SK-N-SH (cell line): ENCODE data around the gene PLCZ1. TPM values are rescaled to one million over a fixed set of nuclear protein-coding genes. Genes with fewer than 3 reads are reported as not detected.

Experiments used
- CTCF ChIA-PET: fragments of 300-600, 350-600 bp; formaldehyde crosslinking; extraction: SDS; loops from one replicate; lab custom pipeline; 2021; lab: Yijun Ruan, JAX
- POLR2A ChIA-PET: fragments of 350-600 bp; sonication (Branson Sonifier 250); formaldehyde crosslinking; extraction: SDS; loops from one replicate; lab custom pipeline; 2020; ENCODE audit warnings: antibody characterized with exemption, inconsistent platforms; lab: Yijun Ruan, JAX
- DNase-seq: peaks from one replicate; pipeline ENCODE4 v3.0.0; 2012
- H2AFZ ChIP-seq: fragments of 200-600 bp; sonication (generic); 2 replicates; pipeline ENCODE4 v1.8.1; 2016; ENCODE audit warnings: antibody characterized with exemption, mild to moderate bottlenecking, low read depth
- H3F3A ChIP-seq: fragments of 200-600 bp; sonication (generic); replicated peaks from 2 replicates; pipeline ENCODE3; 2016; ENCODE audit warnings: antibody characterized with exemption, mild to moderate bottlenecking; ENCODE audit not compliant: insufficient read depth
- H3K27ac ChIP-seq, 2 experiments: fragments of 200-500 bp in 1 of 2; fragments of 200-600 bp in 1 of 2; sonication (Bioruptor generic) in 1 of 2; sonication (generic), shearing (Covaris generic) in 1 of 2; 2 replicates each; pipeline versions ENCODE4 v1.5.1 to v1.6.1; 2014 to 2016; ENCODE audit warnings: low read depth in 2 of 2, inconsistent platforms in 1 of 2, low read length in 1 of 2, mild to moderate bottlenecking in 1 of 2, mixed read lengths in 1 of 2
- H3K27me3 ChIP-seq: fragments of 200-600 bp; sonication (generic), shearing (Covaris generic); 2 replicates; pipeline ENCODE4 v1.6.1; 2016; ENCODE audit warnings: mixed run types; ENCODE audit not compliant: insufficient read depth
- H3K36me3 ChIP-seq, 2 experiments: fragments of 200-500 bp in 1 of 2; fragments of 200-600 bp in 1 of 2; sonication (Bioruptor generic) in 1 of 2; sonication (generic) in 1 of 2; replicated peaks in 1 of 2; 2 replicates each; pipeline versions ENCODE3 to v1.5.1; 2014 to 2016; ENCODE audit warnings: low read length in 1 of 2, mild to moderate bottlenecking in 1 of 2; ENCODE audit not compliant: insufficient read depth in 2 of 2, control insufficient read depth in 1 of 2
- H3K4me1 ChIP-seq, 2 experiments: fragments of 200-500 bp in 1 of 2; fragments of 200-600 bp in 1 of 2; sonication (Bioruptor generic) in 1 of 2; sonication (generic), shearing (Covaris generic) in 1 of 2; 2 replicates each; pipeline versions ENCODE4 v1.5.1 to v1.6.1; 2014 to 2016; ENCODE audit warnings: low read depth in 1 of 2, low read length in 1 of 2, mixed run types in 1 of 2; ENCODE audit not compliant: insufficient read depth in 2 of 2, control insufficient read depth in 1 of 2
- H3K4me2 ChIP-seq: fragments of 200-600 bp; sonication (generic), shearing (Covaris generic); 2 replicates; pipeline ENCODE4 v1.6.1; 2017; ENCODE audit warnings: mixed run types
- H3K4me3 ChIP-seq, 2 experiments: fragments of 200-500 bp in 1 of 2; fragments of 200-600 bp in 1 of 2; sonication (Bioruptor generic) in 1 of 2; sonication (generic), shearing (Covaris generic) in 1 of 2; 2 replicates each; pipeline versions ENCODE4 v1.5.1 to v1.8.1; 2014 to 2016; ENCODE audit warnings: low read depth in 2 of 2, inconsistent platforms in 1 of 2, low read length in 1 of 2, mild to moderate bottlenecking in 1 of 2, mixed read lengths in 1 of 2, moderate library complexity in 1 of 2
- H3K79me2 ChIP-seq: fragments of 200-600 bp; sonication (generic); 2 replicates; pipeline ENCODE4 v1.8.1; 2017; ENCODE audit warnings: mild to moderate bottlenecking; ENCODE audit not compliant: insufficient read depth
- H3K9ac ChIP-seq: fragments of 200-600 bp; sonication (generic); 2 replicates; pipeline ENCODE4 v1.6.1; 2017; ENCODE audit warnings: mixed run types
- H3K9me2 ChIP-seq: fragments of 200-600 bp; sonication (generic); 2 replicates; pipeline ENCODE4 v1.6.1; 2017; ENCODE audit warnings: mixed run types
- H3K9me3 ChIP-seq: fragments of 200-600 bp; sonication (generic); 2 replicates; pipeline ENCODE4 v1.6.1; 2017; ENCODE audit warnings: mixed run types, mild to moderate bottlenecking, moderate library complexity
- H4K20me1 ChIP-seq: fragments of 200-600 bp; sonication (generic); 2 replicates; pipeline ENCODE4 v1.6.1; 2017; ENCODE audit warnings: mild to moderate bottlenecking, mixed run types; ENCODE audit not compliant: insufficient read depth
- CHD2 ChIP-seq: fragments of 150-350 bp; IDR thresholded peaks from 2 replicates; pipeline ENCODE4 v1.6.1; 2018; ENCODE audit warnings: low read length; ENCODE audit not compliant: partially characterized antibody
- CTCF ChIP-seq: fragments of 200-600 bp; sonication (generic); IDR thresholded peaks from 2 replicates; pipeline ENCODE4 v1.6.1; 2017; ENCODE audit warnings: antibody characterized with exemption, mild to moderate bottlenecking, moderate library complexity
- ELF1 ChIP-seq: IDR thresholded peaks from 2 replicates; pipeline ENCODE4 v1.4.0; 2012
- FOXJ3 ChIP-seq: sonication (generic); formaldehyde crosslinking; IDR thresholded peaks from 2 replicates; pipeline ENCODE4 v1.5.1; 2020; ENCODE audit warnings: mild to moderate bottlenecking, missing genetic modification reagents
- FOXM1 ChIP-seq: IDR thresholded peaks from 2 replicates; pipeline ENCODE4 v1.4.0; 2012; ENCODE audit warnings: low read depth, mild to moderate bottlenecking
- GATA2 ChIP-seq: sonication (generic); formaldehyde crosslinking; IDR thresholded peaks from 2 replicates; pipeline ENCODE4 v1.5.0; 2020; ENCODE audit warnings: mild to moderate bottlenecking, missing genetic modification reagents
- MAX ChIP-seq: IDR thresholded peaks from 2 replicates; pipeline ENCODE4 v1.4.0; 2012; ENCODE audit warnings: low read depth
- MXI1 ChIP-seq: IDR thresholded peaks from 2 replicates; pipeline ENCODE4 v1.6.1; 2012; ENCODE audit warnings: mild to moderate bottlenecking, low read depth, low read length, improper control_type of control experiment
- POLR2AphosphoS5 ChIP-seq: IDR thresholded peaks from 2 replicates; pipeline ENCODE4 v1.6.1; 2012; ENCODE audit warnings: low read depth, low read length
- RCOR1 ChIP-seq: fragments of 150-350 bp; IDR thresholded peaks from 2 replicates; pipeline ENCODE4 v1.6.1; 2017; ENCODE audit warnings: antibody characterized with exemption, low read length
- RXRA ChIP-seq: IDR thresholded peaks from 2 replicates; pipeline ENCODE4 v1.4.0; 2012; ENCODE audit warnings: low read depth, mild to moderate bottlenecking, borderline replicate concordance
- SIN3A ChIP-seq: IDR thresholded peaks from 2 replicates; pipeline ENCODE4 v1.6.1; 2012; ENCODE audit warnings: low read depth, mild to moderate bottlenecking, low read length, moderate library complexity, borderline replicate concordance
- SMC3 ChIP-seq: IDR thresholded peaks from 2 replicates; pipeline ENCODE4 v1.6.1; 2012; ENCODE audit warnings: low read depth, low read length, improper control_type of control experiment
- TAF1 ChIP-seq: IDR thresholded peaks from 2 replicates; pipeline ENCODE4 v1.6.1; 2012; ENCODE audit warnings: low read depth, mild to moderate bottlenecking, low read length, moderate library complexity, borderline replicate concordance
- TCF12 ChIP-seq: IDR thresholded peaks from 2 replicates; pipeline ENCODE4 v1.4.0; 2012
- USF1 ChIP-seq: IDR thresholded peaks from 2 replicates; pipeline ENCODE4 v1.4.0; 2012; ENCODE audit warnings: low read depth, borderline replicate concordance
- YY1 ChIP-seq: IDR thresholded peaks from 2 replicates; pipeline ENCODE4 v1.4.0; 2012; ENCODE audit warnings: low read depth, mild to moderate bottlenecking
- ZBTB33 ChIP-seq: IDR thresholded peaks from 2 replicates; pipeline ENCODE4 v1.4.0; 2012; ENCODE audit warnings: low read depth, borderline replicate concordance
- WGBS: methylation state at CpG from one replicate; pipeline ENCODE4 v1.1.6; 2017; ENCODE audit warnings: low lambda C conversion rate; 5-methylcytosine and 5-hydroxymethylcytosine counted together
- polyA plus RNA-seq, 3 experiments: library from polyadenylated mRNA; depleted of rRNA; stranded (reverse); fragments of >200 nt; gene quantifications; 2 replicates each; pipeline ENCODE4 v1.2.3, GENCODE V29; 2012
- TF ChIP-seq, protein P1 (sequence below): IDR thresholded peaks from 2 replicates; pipeline ENCODE4; 2012
- TF ChIP-seq, protein P2 (sequence below): IDR thresholded peaks from 2 replicates; pipeline ENCODE4 v1.6.1; 2012; ENCODE audit warnings: mild to moderate bottlenecking, low read depth, low read length, moderate library complexity

PLCZ1 gene
- polyA plus RNA-seq, 1 of the 3 experiments (the other 2 are of a cell fraction), result 0.15 TPM

GRCh38 chr12:18676996-18677588 lies 60.7 kb downstream of the PLCZ1 start:
- CTCF ChIA-PET, result no interaction called here
- Histone ChIP-seq H3K27ac (no peak overlapping the region), H2AFZ (no peak overlapping the region), H3K4me1 (no peaks in the 10 kb centered on the region), H3K9ac (no peak overlapping the region), H3K9me3 (no peaks in the 10 kb centered on the region), H3K9me2 (no peaks in the 10 kb centered on the region)
- no peak for TF ChIP-seq TCF12
- no peak for TF ChIP-seq USF1
- no peak for TF ChIP-seq SMC3
- TF ChIP-seq, protein P1, sequence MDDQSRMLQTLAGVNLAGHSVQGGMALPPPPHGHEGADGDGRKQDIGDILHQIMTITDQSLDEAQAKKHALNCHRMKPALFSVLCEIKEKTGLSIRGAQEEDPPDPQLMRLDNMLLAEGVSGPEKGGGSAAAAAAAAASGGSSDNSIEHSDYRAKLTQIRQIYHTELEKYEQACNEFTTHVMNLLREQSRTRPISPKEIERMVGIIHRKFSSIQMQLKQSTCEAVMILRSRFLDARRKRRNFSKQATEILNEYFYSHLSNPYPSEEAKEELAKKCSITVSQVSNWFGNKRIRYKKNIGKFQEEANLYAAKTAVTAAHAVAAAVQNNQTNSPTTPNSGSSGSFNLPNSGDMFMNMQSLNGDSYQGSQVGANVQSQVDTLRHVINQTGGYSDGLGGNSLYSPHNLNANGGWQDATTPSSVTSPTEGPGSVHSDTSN, result no peak
- TF ChIP-seq, all 33 proteins: peak for 0
- Histone ChIP-seq H3K36me3 (no peaks in the 10 kb centered on the region), H3F3A (no peaks in the 10 kb centered on the region), H3K27me3 (no peaks in the 10 kb centered on the region), H4K20me1 (no peaks in the 10 kb centered on the region), H3K4me3 (no peak overlapping the region), H3K4me2 (no peak overlapping the region), H3K79me2 (no peaks in the 10 kb centered on the region)
- POLR2A ChIA-PET, result no interaction called here
- 27% methylated on average over 5 of the region's 5 CpGs for WGBS
- no peak for DNase-seq

DNA sequence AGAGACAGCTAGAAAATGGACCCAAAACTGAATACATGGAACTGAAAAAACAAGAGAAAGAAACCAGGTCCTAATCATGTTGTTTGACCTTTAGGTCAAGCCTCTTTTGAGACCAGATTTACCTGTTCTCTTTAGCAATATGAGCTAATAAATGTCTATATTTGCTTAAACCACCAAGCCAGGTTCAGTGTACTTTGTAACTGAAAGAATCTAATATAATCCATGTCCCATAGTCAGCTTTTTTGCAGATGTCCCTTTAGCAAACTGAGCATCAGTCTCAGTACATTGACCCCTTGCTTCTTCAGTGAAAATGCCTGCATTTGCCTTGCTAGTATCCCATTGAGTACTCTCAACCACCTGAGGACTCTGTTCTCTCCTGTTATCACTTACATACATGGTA lies 61.7 kb downstream of the PLCZ1 start:
- H3K4me1 ChIP-seq, result no peaks in the 10 kb centered on the region
- no peak overlapping the region for H3K9ac ChIP-seq
- H3K4me3 ChIP-seq, result no peak overlapping the region
- H3K9me3 ChIP-seq, result no peaks in the 10 kb centered on the region
- H2AFZ ChIP-seq, result no peak overlapping the region
- no peaks in the 10 kb centered on the region for H3K36me3 ChIP-seq
- ChIA-PET POLR2A (no interaction called here), CTCF (no interaction called here)
- H3F3A ChIP-seq, result no peaks in the 10 kb centered on the region
- no peaks in the 10 kb centered on the region for H3K79me2 ChIP-seq
- H4K20me1 ChIP-seq, result no peaks in the 10 kb centered on the region
- no peaks in the 10 kb centered on the region for H3K27me3 ChIP-seq
- H3K4me2 ChIP-seq, result no peak overlapping the region
- DNase-seq, result no peak
- no peaks in the 10 kb centered on the region for H3K9me2 ChIP-seq
- H3K27ac ChIP-seq, result no peak overlapping the region
- no peak for TF ChIP-seq POLR2AphosphoS5
- no peak for TF ChIP-seq MXI1
- TF ChIP-seq MAX, result no peak
- no peak for TF ChIP-seq ELF1
- no peak for TF ChIP-seq GATA2 (CRISPR knock-in tag)
- TF ChIP-seq YY1, result no peak
- no peak for TF ChIP-seq RXRA
- TF ChIP-seq, protein P2, sequence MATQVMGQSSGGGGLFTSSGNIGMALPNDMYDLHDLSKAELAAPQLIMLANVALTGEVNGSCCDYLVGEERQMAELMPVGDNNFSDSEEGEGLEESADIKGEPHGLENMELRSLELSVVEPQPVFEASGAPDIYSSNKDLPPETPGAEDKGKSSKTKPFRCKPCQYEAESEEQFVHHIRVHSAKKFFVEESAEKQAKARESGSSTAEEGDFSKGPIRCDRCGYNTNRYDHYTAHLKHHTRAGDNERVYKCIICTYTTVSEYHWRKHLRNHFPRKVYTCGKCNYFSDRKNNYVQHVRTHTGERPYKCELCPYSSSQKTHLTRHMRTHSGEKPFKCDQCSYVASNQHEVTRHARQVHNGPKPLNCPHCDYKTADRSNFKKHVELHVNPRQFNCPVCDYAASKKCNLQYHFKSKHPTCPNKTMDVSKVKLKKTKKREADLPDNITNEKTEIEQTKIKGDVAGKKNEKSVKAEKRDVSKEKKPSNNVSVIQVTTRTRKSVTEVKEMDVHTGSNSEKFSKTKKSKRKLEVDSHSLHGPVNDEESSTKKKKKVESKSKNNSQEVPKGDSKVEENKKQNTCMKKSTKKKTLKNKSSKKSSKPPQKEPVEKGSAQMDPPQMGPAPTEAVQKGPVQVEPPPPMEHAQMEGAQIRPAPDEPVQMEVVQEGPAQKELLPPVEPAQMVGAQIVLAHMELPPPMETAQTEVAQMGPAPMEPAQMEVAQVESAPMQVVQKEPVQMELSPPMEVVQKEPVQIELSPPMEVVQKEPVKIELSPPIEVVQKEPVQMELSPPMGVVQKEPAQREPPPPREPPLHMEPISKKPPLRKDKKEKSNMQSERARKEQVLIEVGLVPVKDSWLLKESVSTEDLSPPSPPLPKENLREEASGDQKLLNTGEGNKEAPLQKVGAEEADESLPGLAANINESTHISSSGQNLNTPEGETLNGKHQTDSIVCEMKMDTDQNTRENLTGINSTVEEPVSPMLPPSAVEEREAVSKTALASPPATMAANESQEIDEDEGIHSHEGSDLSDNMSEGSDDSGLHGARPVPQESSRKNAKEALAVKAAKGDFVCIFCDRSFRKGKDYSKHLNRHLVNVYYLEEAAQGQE, result no peak
- TF ChIP-seq RCOR1, result no peak
- no peak for TF ChIP-seq FOXM1
- no peak for TF ChIP-seq FOXJ3
- TF ChIP-seq CTCF, result no peak
- no peak for TF ChIP-seq SIN3A
- no peak for TF ChIP-seq TAF1
- no peak for TF ChIP-seq ZBTB33
- TF ChIP-seq CHD2, result no peak
